KMS-11 (cell line): ENCODE results near the gene PCYOX1L.

ENCODE experiments used
- H2AFZ ChIP-seq: fragments of 200-600 bp; sonication (generic); 2 replicates; pipeline ENCODE4 v1.6.1; 2016; ENCODE audit warnings: antibody characterized with exemption, mixed run types, low read depth
- H3K27ac ChIP-seq: fragments of 200-600 bp; sonication (generic); 2 replicates; pipeline ENCODE4 v1.6.1; 2016; ENCODE audit warnings: mild to moderate bottlenecking, mixed run types
- H3K27me3 ChIP-seq: fragments of 200-600 bp; sonication (generic); 2 replicates; pipeline ENCODE4 v1.6.1; 2017; ENCODE audit warnings: mild to moderate bottlenecking, low read depth, mixed run types, moderate library complexity; ENCODE audit not compliant: insufficient read depth
- H3K36me3 ChIP-seq: fragments of 200-600 bp; sonication (generic); 2 replicates; pipeline ENCODE4 v1.6.1; 2017; ENCODE audit warnings: mild to moderate bottlenecking, mixed run types; ENCODE audit not compliant: insufficient read depth
- H3K4me1 ChIP-seq: fragments of 200-600 bp; sonication (generic); 2 replicates; pipeline ENCODE4 v1.6.1; 2016; ENCODE audit warnings: mild to moderate bottlenecking, low read depth, mixed run types; ENCODE audit not compliant: poor library complexity, severe bottlenecking
- H3K4me2 ChIP-seq: fragments of 200-600 bp; sonication (generic); 2 replicates; pipeline ENCODE4 v1.7.0; 2016; ENCODE audit warnings: mild to moderate bottlenecking, mixed run types
- H3K4me3 ChIP-seq: fragments of 200-600 bp; sonication (generic); IDR thresholded peaks from 2 replicates; pipeline ENCODE4 v1.6.1; 2017; ENCODE audit warnings: low read depth, low read length, mixed read lengths; ENCODE audit not compliant: insufficient read depth
- H3K79me2 ChIP-seq: fragments of 200-600 bp; sonication (generic); 2 replicates; pipeline ENCODE4 v1.6.1; 2016; ENCODE audit warnings: low read depth, mixed run types; ENCODE audit not compliant: insufficient read depth
- H3K9ac ChIP-seq: fragments of 200-600 bp; sonication (generic); 2 replicates; pipeline ENCODE4 v1.6.1; 2016; ENCODE audit warnings: mild to moderate bottlenecking, mixed run types
- H4K20me1 ChIP-seq: fragments of 200-600 bp; sonication (generic); 2 replicates; pipeline ENCODE4 v1.6.1; 2016; ENCODE audit warnings: mild to moderate bottlenecking, mixed run types; ENCODE audit not compliant: insufficient read depth
- CTCF ChIP-seq: fragments of 200-600 bp; sonication (generic); conservative IDR thresholded peaks from 2 replicates; pipeline ENCODE4 v1.6.1; 2017; ENCODE audit warnings: low read depth, mild to moderate bottlenecking, antibody characterized with exemption, low read length, moderate library complexity, mixed read lengths

PCYOX1L gene

GRCh38 chr5:149406979-149407306 lies 49.1 kb downstream of the PCYOX1L start:
- Histone ChIP-seq H3K4me2 (no peak overlapping the region), H3K9ac (no peak overlapping the region), H3K4me1 (no peaks in the 10 kb centered on the region), H3K4me3 (no peak overlapping the region), H4K20me1 (no peaks in the 10 kb centered on the region), H3K36me3 (no peaks in the 10 kb centered on the region), H3K27ac (no peak overlapping the region), H3K79me2 (no peaks in the 10 kb centered on the region), H2AFZ (no peak overlapping the region), H3K27me3 (no peaks in the 10 kb centered on the region)
- TF ChIP-seq CTCF, result no peak

- no peaks in the 10 kb centered on the region for H3K4me1 ChIP-seq
- no peak for TF ChIP-seq CTCF
- no peaks in the 10 kb centered on the region for H3K27me3 ChIP-seq
- no peaks in the 10 kb centered on the region for H3K36me3 ChIP-seq
- H3K27ac ChIP-seq, result no peak overlapping the region
- H3K79me2 ChIP-seq, result no peaks in the 10 kb centered on the region
- no peak overlapping the region for H3K9ac ChIP-seq
- no peak overlapping the region for H3K4me3 ChIP-seq
- no peak overlapping the region for H3K4me2 ChIP-seq
- H4K20me1 ChIP-seq, result no peaks in the 10 kb centered on the region
- H2AFZ ChIP-seq, result no peak overlapping the region
Observed at GRCh38 chr5:149407323-149408251, 49.7 kb downstream of the PCYOX1L start.

- Histone ChIP-seq H3K79me2 (no peaks in the 10 kb centered on the region), H3K4me3 (no peak overlapping the region), H3K9ac (no peak overlapping the region), H4K20me1 (no peaks in the 10 kb centered on the region), H3K27ac (no peak overlapping the region), H3K27me3 (no peaks in the 10 kb centered on the region), H3K4me1 (no peaks in the 10 kb centered on the region), H3K36me3 (no peaks in the 10 kb centered on the region), H2AFZ (no peak overlapping the region), H3K4me2 (no peak overlapping the region)
- no peak for TF ChIP-seq CTCF
Observed at GRCh38 chr5:149408252-149409099, 50.6 kb downstream of the PCYOX1L start.

GRCh38 chr5:149409268-149409948 lies 51.6 kb downstream of the PCYOX1L start:
- no peak overlapping the region for H2AFZ ChIP-seq
- no peaks in the 10 kb centered on the region for H3K79me2 ChIP-seq
- H3K4me1 ChIP-seq, result no peaks in the 10 kb centered on the region
- H3K4me3 ChIP-seq, result no peak overlapping the region
- H3K9ac ChIP-seq, result no peak overlapping the region
- H3K36me3 ChIP-seq, result no peaks in the 10 kb centered on the region
- TF ChIP-seq CTCF, result no peak
- no peak overlapping the region for H3K4me2 ChIP-seq
- no peak overlapping the region for H3K27ac ChIP-seq
- no peaks in the 10 kb centered on the region for H4K20me1 ChIP-seq
- H3K27me3 ChIP-seq, result no peaks in the 10 kb centered on the region
